ENCODE data around the gene CLCN5.
"Not testable (repeated sequence)": the region's sequence is repeated elsewhere in the genome, so short reads cannot be mapped to it uniquely, and the experiment has no call there.

CLCN5 gene

DNA sequence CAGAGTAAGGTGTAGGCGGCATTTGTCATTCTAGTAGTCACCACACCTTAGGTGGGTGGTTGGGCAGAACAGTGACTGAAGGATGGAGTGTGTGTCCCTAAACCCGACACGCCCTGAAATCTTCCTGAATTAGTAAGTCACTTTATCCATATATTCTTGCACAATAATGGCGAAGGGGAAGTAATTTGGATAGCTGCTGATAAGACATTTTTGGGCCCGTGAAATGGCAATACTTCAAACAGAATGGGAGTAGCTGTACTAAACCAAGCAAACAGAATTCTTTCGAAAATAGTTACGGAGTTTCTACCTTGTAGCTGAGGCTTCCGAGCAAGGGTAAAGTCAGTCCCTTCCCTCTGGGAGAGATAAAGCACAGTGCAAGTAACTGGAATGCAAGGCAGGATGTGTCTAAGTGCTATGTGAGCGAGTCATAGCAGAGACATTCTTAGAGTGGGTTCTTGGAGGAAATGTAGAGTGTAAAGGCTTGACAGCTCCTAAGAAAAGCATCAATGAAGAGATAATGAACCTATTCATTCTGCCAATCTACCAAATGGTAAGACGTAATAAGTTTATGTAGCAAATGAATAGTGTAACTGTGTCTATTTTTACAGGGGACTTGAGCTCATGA lies 72.8 kb downstream of the CLCN5 start:
- no peak for DNase-seq (ENCODE audit: low read depth in 2 of 2, low spot score in 1 of 2)

DNA sequence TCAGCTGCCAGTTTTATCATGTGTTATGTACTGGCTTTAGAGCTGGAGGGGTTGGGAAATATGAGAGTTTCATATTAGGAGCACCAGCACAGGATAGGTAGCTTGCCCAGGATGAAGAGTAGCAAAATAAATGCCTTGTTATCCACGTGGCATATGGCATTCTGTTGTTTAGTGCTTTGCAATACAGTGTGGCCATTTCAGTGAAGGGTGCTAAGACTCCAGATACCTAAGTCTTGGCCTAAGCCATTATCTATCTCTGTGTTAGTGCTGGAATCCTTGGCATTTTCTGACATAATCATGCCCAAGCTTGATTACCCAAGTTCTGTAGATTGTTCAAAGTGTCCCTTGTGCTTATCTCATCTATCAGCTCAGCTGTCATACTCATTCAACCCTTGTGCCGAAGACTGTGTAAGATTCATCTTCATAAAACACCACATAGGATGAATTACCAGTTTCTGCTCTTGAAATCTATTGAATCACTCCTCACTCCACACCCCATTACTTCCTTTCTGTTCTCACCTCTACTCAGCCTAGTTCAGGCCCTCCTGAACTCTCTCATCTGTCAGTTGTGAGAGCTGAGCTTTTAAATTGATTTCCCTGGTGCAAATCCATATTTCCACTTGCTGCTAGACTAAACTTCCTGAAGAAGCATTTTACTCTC lies 73.5 kb downstream of the CLCN5 start:
- no peak for DNase-seq (ENCODE audit: low read depth in 2 of 2, low spot score in 1 of 2)

DNA sequence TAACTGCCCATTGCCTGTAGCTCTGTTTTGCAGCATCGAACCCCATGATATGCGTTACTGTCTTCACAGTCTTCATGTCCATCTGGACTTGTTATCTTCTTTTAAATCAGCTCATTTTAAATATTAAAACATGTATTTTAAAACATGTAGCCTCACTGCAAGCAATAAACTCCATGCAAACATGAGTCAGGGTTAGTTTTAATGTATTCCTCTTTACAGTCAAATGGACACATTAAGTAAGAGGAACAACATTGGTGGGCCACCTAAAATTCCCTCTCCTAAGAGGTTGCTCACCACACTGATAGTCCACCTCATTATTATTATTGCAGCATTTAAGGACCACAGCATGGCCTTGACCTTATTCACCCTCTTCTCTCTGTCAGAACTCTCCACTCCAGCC lies 74.1 kb downstream of the CLCN5 start:
- no peak for DNase-seq (ENCODE audit: low read depth in 2 of 2, low spot score in 1 of 2)

DNA sequence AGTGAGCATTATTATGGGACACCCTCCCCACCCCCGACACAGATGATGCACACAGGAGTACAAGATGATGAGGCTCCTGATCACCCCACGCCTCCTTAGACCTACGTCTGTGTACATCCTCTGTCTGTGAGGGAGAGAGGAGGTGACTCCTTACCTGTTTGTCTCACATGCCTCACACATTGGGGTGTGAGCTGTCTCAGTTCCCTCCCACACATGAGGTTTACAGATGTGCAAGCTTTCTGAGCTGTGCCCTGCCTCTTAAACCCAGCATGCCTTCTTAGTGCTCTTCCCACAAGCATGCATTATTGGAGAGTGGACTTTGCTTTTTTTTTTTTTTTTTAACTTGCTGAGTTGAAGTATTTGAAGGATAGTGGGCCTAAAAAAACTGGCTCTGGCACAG lies 76.7 kb downstream of the CLCN5 start:
- DNase-seq (ENCODE audit: low read depth in 2 of 2, low spot score in 1 of 2) = no peak

DNA sequence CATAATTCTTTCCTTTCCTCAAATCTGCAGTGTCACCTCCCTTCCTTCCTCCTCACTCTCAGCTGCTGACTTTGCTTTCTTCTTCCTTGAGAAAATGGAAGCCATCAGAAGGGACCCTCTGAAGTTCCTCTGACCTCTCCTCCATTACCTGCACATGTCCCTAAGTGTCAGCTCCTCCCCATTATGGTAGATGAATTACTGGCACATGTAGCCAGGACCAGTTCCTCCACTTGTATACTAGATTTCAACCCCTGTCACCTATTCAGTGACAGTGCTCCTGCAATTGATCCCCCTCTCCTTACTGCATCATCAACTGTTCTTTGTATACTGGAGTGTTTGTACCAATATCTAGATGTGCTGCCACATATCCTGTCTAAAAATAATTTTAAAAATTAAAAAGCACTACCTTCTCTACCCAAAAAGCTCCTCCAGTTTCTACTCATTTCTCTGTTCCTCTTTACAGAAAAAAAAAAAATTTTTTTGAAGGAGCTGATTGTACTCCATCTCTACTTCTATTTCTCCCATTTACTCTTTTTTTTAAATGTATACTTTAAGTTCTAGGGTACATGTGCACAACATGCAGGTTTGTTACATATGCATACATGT lies 78.6 kb downstream of the CLCN5 start:
- DNase-seq (ENCODE audit: low read depth in 2 of 2, low spot score in 1 of 2) = no peak

DNA sequence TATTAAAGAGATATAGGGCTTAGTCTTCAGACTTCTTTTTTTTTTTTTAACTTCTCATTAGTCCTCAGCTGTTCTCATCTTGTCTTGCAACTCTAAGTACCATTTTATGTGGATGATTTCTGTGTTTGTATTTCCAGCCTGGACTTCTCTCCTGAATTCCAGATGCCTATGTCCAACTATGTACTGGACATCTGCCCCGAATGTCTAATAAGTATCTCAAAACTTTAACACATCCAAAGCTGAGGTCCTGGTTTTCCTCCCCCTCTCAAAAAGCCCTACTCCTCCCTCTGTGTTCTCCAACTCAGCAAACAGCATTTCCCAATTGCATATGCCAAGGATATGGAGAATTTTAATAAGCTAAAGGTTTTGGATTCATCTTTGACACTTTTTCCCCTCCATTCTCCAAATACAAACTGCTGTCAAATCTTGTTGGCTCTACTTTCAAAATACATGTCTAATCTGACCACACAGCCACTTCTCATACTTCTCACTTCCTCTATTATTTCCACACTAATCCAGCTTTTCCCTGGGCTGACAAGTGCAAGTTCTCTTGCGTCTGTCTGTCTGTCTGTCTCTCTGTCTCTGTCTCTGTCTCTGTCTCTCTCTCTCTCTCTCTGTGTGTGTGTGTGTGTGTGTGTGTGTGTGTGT lies 79.8 kb downstream of the CLCN5 start:
- DNase-seq (ENCODE audit: low read depth in 2 of 2, low spot score in 1 of 2) = no peak

DNA sequence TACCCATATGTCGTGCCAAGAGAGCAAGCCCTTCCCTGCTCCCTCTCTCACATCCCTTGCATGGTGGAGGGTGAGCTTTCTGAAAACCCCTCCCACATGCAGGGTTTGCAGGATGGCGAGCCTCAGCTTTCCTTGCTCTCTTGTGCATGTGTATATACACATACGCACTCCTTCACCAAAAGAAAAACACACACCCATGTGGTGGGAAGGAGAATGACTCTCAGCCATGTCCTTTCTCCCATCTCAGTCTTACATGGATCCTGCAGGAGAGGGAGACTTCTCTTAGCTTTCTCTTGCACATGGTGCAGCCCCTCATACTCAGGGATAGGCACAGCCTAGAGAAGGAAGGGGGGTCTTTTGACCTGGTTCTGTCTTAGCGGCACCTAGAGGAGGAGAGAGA lies 81.1 kb downstream of the CLCN5 start:
- no peak for DNase-seq (ENCODE audit: low read depth in 2 of 2, low spot score in 1 of 2)

DNA sequence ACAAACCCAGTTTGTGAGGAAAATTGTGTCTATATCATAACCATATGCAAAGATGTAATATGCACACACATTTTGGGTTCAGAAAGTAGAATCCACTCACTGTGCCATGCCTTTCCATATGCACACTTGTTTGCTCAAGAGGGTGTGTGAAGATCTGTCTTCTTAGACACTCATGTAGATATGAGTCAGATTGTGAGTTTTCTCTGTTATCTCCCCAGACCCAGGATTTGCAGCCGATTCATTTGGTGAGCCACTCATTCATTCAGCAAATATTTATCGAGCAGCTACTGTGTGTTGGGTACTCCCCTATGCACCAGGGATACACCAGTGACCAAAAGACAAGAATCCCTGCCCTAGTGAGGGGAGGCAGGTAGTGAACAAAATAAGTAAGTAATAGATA lies 81.5 kb downstream of the CLCN5 start:
- no peak for DNase-seq (ENCODE audit: low read depth in 2 of 2, low spot score in 1 of 2)

DNA sequence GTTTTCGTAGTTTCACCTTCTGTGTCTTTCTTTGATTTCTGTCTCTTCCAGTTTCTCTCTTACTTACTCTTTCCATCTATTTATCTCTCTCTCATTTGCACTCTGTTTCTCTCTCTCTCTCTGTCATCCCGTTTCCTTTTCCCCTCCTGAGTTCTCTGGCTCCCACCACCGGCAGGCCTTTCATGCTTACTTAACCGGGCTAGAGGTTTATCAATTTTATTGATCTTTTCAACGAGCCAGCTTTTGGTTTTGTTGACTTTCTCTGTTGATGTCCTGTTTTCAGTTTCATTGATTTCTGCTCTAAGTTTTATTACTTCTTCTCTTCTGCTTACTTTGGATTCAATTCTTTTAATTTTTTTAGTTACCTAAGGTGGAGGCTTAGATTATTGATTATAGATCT lies 103.2 kb downstream of the CLCN5 start:
- not testable (repeated sequence) for DNase-seq (ENCODE audit: low read depth in 2 of 2, low spot score in 1 of 2)

DNA sequence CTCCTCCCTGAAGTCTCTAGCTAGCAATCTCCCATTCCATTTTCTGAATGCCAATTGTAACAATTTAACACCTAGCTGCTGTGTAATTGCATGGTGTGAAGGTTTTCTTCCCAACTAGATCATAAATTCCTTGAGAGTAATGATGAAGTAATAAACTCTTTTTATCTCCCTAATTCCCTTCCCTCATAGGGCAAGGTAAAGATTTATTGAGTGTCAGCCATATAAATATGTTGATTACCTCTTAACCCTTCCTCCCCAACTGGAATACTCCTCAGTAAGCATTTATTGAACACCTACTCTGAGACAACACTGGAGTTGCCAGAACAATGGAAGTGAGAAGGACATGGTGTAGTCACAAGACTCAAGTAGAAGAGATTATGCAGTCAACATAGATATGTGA lies 112.7 kb downstream of the CLCN5 start:
- no peak for DNase-seq (ENCODE audit: low read depth in 2 of 2, low spot score in 1 of 2)

DNA sequence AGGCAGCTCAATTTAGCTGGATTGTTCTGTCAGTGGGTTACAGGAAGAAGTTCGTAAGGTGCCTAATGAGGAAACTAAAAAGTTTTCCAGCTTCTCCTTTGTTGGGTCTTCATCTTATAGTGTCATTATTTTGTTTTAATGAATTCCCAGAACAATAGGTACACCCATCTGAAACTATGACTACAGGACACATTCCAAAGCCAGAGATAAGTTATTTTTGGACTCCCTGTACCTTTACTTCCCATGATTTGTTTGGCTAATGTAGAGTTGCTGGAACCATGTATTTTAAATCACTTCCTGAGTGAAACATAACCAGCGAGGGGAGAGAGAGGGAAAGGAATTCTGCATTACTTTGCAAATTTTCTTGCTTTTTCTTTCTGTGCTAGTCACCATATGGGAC lies 114.0 kb downstream of the CLCN5 start:
- DNase-seq (ENCODE audit: low read depth in 2 of 2, low spot score in 1 of 2) = no peak

DNA sequence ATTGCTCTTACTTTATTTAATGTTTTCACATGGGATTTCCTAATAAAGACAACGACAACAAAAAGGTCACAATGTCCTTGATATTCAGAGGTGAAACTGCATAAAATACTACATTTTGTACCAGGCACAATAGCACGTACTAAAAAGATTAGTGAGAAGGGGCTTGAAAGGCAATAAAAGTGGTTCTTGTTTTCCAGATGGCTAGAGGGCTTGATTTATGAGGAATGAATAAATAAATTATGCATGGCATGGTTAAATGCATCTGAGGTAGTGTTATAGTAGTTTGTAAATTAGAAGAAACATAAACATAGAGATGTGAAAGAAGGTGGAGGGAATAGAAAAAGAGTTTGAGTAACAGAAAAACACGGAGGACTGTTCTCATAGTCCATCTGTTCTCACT lies 123.4 kb downstream of the CLCN5 start:
- DNase-seq (ENCODE audit: low read depth in 2 of 2, low spot score in 1 of 2) = no peak

DNA sequence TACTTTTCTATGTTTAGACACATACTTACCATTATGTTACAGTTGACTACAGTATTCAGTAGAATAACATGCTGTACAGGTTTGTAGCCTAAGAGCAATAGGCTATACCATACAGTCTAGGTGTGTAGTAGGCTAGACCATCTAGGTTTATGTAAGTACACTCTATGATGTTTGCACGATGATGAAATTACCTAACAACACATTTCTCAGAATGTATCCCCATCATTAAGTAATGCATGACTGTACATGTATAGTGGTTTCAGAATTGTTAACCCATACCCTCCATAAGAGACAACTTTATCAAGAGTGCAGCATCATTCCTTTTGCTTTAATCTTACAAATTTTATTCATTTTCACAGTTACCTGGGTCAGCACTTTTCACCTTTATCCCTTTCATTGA lies 126.8 kb downstream of the CLCN5 start:
- DNase-seq (ENCODE audit: low read depth in 2 of 2, low spot score in 1 of 2) = no peak

DNA sequence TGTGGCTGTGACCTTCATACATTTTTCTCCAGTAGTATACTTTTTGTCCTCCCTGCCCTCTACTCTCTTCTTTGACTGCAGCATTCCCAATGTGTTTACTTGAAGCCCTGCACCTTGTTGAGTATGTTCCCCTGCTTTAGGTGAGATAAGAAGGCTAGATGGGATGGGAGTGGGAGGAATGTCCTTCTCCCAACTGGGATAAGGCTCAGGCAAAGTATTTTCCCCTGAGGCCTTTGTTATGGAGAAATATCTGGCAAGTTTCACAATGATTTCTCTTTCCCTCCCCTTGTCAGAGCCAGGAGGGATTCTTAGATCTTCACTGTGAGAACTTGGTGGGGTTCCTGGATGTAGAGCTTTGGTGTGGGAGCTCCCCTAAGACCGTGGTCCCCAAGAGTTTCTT lies 131.8 kb downstream of the CLCN5 start:
- DNase-seq (ENCODE audit: low read depth in 2 of 2, low spot score in 1 of 2) = no peak

DNA sequence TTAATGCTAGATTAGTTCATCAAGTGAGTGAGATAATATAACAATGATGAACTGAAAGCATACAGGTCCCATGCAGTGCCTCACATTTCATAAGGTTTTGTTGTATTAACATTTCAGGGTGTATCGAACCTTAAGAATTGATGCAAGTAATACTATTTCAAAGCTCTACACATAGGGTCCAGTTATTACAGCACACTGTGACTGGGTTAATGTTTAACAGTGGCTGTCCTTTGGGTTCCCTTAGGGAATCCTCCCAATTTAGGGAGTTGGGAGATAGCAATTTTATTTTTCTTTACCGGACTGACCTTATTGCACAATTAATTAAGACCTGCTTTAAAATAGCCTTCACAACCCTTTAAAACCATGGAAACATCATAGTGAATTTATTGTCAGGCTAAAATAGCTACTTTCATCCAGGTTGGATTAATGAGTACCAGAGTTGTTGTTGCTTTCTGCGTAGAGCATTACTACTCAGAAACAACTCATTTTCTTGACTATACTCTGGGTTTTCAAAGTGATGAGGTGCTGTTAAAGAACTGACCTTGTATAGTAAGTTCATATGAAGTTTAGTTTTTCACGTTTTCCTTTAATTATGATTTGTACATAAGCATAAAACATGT lies 144.0 kb downstream of the CLCN5 start:
- no peak for DNase-seq (ENCODE audit: low read depth in 2 of 2, low spot score in 1 of 2)

DNA sequence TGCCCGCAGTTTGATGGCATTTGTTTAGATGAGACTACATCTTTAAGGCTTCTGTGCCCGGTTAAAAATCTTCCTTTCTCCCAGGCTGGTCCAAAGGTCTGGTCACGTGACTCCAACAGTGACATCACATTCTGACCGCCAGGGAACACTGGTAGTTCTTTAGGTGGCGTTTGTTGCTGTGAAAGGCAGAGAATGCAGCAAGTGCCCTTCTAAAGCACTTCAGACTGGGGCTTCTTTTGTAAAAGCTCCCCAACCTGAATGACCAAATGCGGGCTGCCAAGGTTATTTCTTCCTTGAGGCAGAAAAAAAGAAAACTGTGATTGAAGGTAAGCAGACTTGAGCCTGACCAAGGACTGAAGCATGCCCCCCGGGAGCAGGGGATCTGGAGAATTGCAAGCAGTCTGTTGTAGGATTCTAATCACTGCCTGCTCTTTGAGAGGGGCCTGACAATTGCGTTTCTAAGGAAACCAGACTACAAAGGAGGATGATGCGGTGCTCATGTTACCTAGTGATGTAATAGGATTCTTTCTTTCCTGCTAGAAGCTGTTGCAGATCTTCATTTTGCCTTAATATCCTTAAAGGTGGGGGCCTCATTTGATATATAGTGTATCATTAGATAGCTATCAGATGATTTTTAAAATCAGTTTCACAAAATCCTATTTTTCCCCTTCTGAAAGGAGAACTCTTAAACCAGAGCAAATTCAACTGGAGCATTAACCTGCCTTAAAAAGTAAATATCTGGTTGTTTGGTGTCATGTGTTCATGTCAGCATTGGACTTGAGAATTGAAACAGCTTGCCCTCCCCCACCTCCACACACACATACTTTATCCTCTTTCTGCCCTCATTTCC lies 145.3 kb downstream of the CLCN5 start:
- no peak for DNase-seq (ENCODE audit: low read depth in 2 of 2, low spot score in 1 of 2)

DNA sequence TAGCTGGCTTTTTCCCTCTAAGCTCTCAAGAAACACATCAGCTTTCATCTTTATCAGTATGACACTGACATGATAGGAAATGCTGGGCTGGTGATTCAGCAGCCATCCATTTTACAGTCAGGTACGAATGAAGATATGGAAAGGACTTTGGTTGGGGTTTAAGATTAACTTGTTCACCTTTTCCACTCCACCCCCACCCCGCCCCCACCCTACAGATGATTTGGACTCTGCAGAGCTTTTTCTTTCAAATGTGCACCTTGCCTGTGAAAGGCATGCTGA lies 145.8 kb downstream of the CLCN5 start:
- no peak for DNase-seq (ENCODE audit: low read depth in 2 of 2, low spot score in 1 of 2)

DNA sequence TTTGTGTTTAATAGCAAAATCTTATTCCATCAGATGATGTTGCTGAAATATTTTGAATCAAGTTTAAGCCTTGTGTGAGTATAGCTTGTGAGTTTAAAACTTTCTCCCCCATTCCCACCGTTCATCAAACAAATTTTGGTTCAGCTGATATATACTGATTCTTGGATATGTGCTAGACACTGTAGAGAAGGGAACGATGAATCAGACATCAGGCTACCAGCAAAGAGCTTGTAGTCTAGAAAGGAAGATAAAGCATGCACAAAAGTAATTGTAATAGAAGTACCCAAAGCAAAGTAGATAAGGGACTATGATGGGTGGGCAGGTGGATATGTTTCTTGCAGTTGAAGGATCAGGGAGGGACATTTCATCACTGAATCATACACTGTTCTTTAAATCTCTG lies 146.5 kb downstream of the CLCN5 start:
- no peak for DNase-seq (ENCODE audit: low read depth in 2 of 2, low spot score in 1 of 2)

DNA sequence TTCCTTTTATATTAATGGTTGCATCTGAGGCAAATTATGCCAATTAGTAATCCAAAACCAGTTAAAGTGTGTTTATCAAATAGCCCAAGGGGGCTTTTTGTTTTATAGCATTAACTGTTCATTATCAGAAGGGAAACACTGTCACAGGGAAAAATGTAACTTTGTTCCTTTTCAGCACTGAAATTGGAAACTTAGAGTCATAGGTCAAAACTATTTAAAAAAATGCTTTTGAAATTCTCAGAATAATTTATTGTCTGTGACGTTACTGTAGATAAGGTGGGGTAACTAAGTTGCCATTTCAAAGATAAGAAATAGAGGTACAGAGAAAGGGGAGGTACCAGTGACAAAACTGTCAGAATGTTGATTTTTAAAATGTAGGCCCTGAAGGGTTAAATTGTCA lies 149.1 kb downstream of the CLCN5 start:
- no peak for DNase-seq (ENCODE audit: low read depth in 2 of 2, low spot score in 1 of 2)

DNA sequence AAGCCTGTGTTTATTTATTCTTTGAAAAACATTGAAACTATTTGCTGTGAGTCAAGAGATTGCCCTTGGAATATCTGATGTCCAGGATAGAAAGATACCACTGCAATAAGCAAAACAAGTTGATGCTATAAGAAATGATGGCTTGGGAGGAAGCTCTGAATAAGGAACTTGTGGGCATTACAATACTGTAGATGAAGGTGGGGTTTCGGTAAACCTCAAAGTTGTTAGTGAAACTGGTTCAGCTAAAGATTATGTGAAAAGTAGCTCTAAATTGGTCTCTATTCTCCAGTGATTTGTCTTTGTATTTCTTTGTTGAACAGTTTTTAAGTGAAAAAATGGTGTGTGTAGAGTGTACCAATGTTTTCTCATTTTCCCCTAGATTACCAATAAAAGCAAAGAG lies 149.7 kb downstream of the CLCN5 start:
- DNase-seq (ENCODE audit: low read depth in 2 of 2, low spot score in 1 of 2) = no peak

DNA sequence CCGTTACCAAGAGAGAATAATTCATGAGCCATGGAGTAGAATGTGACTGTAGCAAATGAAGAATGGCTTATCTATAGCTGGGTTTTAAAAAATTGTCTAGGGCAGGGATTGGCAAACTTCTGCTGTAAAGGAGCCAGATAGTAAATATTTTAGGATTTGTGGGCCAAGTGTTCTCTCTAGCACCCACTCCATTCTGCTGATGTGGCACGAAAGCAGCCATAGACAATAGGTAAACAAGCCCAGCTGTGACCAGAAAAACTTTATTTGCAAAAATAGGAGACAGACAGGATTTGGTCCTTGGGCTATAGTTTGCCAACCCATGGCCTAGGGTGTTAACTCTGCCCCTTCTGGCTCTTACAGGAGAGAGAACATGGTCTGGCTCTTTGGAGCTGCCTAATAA lies 151.2 kb downstream of the CLCN5 start:
- DNase-seq (ENCODE audit: low read depth in 2 of 2, low spot score in 1 of 2) = no peak
